MCF 10A (cell line): ENCODE data around the gene PADI3. TPM values are rescaled to one million over a fixed set of nuclear protein-coding genes. Genes with fewer than 3 reads are reported as not detected.

ENCODE experiments used
- BruUV-seq: library from RNA; stranded (reverse); fragments of 400-500 nt; replicated peaks from 2 replicates; lab custom pipeline; 2021; lab: Mats Ljungman, UMichigan
- CTCF ChIA-PET: fragments of 300-600 bp; sonication (Branson Sonifier 250); formaldehyde crosslinking; extraction: SDS; loops from one replicate; lab custom pipeline; 2021; ENCODE audit warnings: antibody characterized with exemption, inconsistent platforms; lab: Yijun Ruan, JAX
- POLR2A ChIA-PET: fragments of 300-600, 350-650 bp; sonication (Branson Sonifier 250); formaldehyde crosslinking; extraction: SDS; loops from one replicate; lab custom pipeline; 2020; ENCODE audit warnings: antibody characterized with exemption, inconsistent platforms; lab: Yijun Ruan, JAX
- DNase-seq: peaks from one replicate; pipeline ENCODE4 v3.0.0-alpha.2; 2018; ENCODE audit not compliant: unreplicated experiment
- H3K27ac Mint-ChIP-seq: one replicate; pipeline ENCODE4 v1.8.0; 2022; ENCODE audit warnings: mild to moderate bottlenecking, low read depth, mixed read lengths; ENCODE audit not compliant: unreplicated experiment
- H3K27me3 Mint-ChIP-seq: one replicate; pipeline ENCODE4 v1.8.0; 2022; ENCODE audit warnings: mixed read lengths; ENCODE audit not compliant: insufficient read depth, unreplicated experiment
- H3K36me3 Mint-ChIP-seq: one replicate; pipeline ENCODE4 v1.8.0; 2022; ENCODE audit warnings: mild to moderate bottlenecking, moderate library complexity, mixed read lengths; ENCODE audit not compliant: insufficient read depth, unreplicated experiment
- H3K4me1 Mint-ChIP-seq: one replicate; pipeline ENCODE4 v1.8.0; 2022; ENCODE audit warnings: mixed read lengths; ENCODE audit not compliant: insufficient read depth, unreplicated experiment
- H3K4me3 Mint-ChIP-seq: one replicate; pipeline ENCODE4 v1.8.0; 2022; ENCODE audit warnings: mild to moderate bottlenecking, moderate library complexity, mixed read lengths; ENCODE audit not compliant: unreplicated experiment
- H3K9me3 Mint-ChIP-seq: one replicate; pipeline ENCODE4 v1.8.0; 2022; ENCODE audit warnings: mixed read lengths; ENCODE audit not compliant: unreplicated experiment
- intact Hi-C: fragments of 100-400 bp; cut with micrococcal nuclease; formaldehyde crosslinking; loops from 2 replicates; pipeline ENCODE4 v1.14.1; 2022
- total RNA-seq: library from RNA; stranded (reverse); gene quantifications from 2 replicates; pipeline ENCODE4 v1.2.3, GENCODE V29; 2022
- TF ChIP-seq, protein P1 (sequence below): fragments of 200-600 bp; IDR thresholded peaks from one replicate; pipeline ENCODE4 v1.8.0; 2022; ENCODE audit warnings: antibody characterized with exemption, mild to moderate bottlenecking; ENCODE audit not compliant: unreplicated experiment

Gene PADI3
- total RNA-seq, 1 experiment from 2014 or later: 0.12 TPM

DNA sequence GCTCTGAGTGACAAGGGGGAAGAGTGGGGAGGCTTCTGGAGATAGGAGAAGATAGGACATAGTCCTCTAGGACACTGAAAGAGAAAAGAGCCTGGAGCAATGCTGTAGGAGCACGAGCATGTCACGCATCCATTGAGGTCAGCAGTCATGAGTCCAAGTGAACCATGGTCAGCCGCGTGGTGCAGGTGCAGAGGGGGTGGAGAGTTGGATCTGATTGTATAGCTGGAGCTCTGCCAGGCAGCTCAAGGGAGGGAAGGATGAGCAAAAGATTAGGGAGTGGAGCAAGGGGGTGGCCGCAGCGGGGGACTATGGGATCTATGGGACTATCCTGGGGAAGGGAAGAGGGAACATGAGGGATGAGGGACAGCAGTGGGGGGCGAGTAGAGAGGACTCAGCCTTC lies 30.0 kb upstream of the PADI3 start:
- ChIA-PET POLR2A (no interaction called here), CTCF (no interaction called here)
- BruUV-seq: no TSS peak
- Mint-ChIP-seq H3K27me3 (no peaks in the 10 kb centered on the region), H3K4me1 (peaks cover 18% of the 10 kb centered on the region), H3K27ac (no peak overlapping the region), H3K36me3 (no peaks in the 10 kb centered on the region), H3K4me3 (no peak overlapping the region), H3K9me3 (no peaks in the 10 kb centered on the region)
- TF ChIP-seq, protein P1, sequence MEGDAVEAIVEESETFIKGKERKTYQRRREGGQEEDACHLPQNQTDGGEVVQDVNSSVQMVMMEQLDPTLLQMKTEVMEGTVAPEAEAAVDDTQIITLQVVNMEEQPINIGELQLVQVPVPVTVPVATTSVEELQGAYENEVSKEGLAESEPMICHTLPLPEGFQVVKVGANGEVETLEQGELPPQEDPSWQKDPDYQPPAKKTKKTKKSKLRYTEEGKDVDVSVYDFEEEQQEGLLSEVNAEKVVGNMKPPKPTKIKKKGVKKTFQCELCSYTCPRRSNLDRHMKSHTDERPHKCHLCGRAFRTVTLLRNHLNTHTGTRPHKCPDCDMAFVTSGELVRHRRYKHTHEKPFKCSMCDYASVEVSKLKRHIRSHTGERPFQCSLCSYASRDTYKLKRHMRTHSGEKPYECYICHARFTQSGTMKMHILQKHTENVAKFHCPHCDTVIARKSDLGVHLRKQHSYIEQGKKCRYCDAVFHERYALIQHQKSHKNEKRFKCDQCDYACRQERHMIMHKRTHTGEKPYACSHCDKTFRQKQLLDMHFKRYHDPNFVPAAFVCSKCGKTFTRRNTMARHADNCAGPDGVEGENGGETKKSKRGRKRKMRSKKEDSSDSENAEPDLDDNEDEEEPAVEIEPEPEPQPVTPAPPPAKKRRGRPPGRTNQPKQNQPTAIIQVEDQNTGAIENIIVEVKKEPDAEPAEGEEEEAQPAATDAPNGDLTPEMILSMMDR: no peak
- no peak for DNase-seq
- intact Hi-C loops: no loop called here

DNA sequence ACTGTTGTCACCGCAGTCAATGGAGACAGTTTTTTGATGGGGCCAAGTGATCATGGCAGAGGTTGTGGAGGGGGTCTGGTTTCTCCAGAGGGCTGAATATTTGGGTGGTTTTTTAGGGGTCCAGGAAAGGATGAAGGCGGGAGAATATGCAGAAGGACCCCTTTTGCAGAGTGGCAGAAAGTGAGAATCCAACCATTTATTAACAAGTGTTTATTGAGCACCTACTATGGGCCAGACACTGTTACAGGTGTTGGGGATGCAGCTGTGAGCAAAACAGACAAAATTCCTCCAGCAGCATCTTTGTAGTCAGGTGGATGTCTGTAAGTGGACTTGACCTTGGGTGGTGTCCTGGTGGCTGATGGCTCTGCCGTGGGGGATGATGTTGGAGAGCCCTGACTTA lies 28.6 kb upstream of the PADI3 start:
- no TSS peak for BruUV-seq
- DNase-seq: no peak

DNA sequence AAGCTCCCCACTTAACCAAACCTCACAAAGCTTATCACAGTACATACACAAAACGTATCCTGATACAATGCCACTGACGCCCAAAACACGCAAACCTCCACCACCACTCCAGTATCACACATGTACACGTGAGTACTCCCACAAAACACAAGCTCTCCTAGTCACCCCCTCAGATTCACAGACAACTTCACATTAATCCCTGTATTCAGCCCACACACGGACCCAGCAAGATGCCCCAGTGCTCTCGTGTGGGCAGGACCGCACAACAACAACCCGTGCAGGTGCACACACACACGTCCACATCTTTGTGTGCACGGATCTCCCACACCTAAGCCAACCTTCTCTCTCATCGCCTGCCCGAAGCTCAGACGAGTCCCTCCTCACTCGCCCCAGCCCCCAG lies 26.3 kb upstream of the PADI3 start:
- peaks cover 11% of the 10 kb centered on the region for H3K4me1 Mint-ChIP-seq
- H3K9me3 Mint-ChIP-seq: no peaks in the 10 kb centered on the region
- intact Hi-C loops: no loop called here
- CTCF ChIA-PET: interaction anchor here (0.5 to 1.1 kb wide), 3 partner anchors 11 to 115 kb away, joined by 3 to 4 read pairs (median 3); no protein-coding TSS in a partner anchor
- TF ChIP-seq, protein P1: no peak
- no peaks in the 10 kb centered on the region for H3K27me3 Mint-ChIP-seq
- H3K27ac Mint-ChIP-seq: no peak overlapping the region
- POLR2A ChIA-PET: interaction anchor here (1.0 kb wide), 1 partner anchor 318 kb away, joined by 3 read pairs; no protein-coding TSS in a partner anchor
- no peak overlapping the region for H3K4me3 Mint-ChIP-seq
- DNase-seq: no peak
- BruUV-seq: no TSS peak
- H3K36me3 Mint-ChIP-seq: no peaks in the 10 kb centered on the region

More for the DNA sequence above, 28.6 kb upstream of the PADI3 start:
- intact Hi-C loops: no loop called here
- no peaks in the 10 kb centered on the region for H3K36me3 Mint-ChIP-seq
- no peak overlapping the region for H3K4me3 Mint-ChIP-seq
- peaks cover 11% of the 10 kb centered on the region for H3K4me1 Mint-ChIP-seq
- ChIA-PET POLR2A (no interaction called here), CTCF (no interaction called here)
- no peak overlapping the region for H3K27ac Mint-ChIP-seq
- H3K27me3 Mint-ChIP-seq: no peaks in the 10 kb centered on the region
- TF ChIP-seq, protein P1: no peak
- no peaks in the 10 kb centered on the region for H3K9me3 Mint-ChIP-seq

DNA sequence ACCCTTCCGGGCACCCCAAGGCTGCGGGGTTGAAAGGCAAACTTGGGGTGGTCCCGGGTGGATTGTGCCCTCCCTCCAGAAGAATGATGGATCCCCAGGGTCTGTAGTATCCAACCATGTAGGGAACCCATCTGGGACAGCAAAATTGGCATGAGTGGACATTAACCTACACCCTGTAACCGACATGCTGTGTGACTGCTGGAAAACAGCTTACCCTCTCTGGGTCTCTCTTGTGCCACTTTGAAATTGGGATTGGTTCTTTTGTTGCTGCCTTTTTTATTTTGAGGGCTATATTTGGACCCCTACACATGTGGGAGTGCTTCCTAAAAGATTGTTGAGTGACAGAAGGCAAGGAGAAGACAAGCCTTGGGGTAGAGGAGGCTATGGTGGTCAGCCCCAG lies 24.5 kb upstream of the PADI3 start:
- no peak for DNase-seq
- no peak overlapping the region for H3K27ac Mint-ChIP-seq
- POLR2A ChIA-PET: interaction anchor here (1.0 kb wide), 1 partner anchor 12 kb away, joined by 4 read pairs; no protein-coding TSS in a partner anchor
- H3K4me3 Mint-ChIP-seq: no peak overlapping the region
- TF ChIP-seq, protein P1: no peak
- H3K4me1 Mint-ChIP-seq: peaks cover 15% of the 10 kb centered on the region
- no TSS peak for BruUV-seq
- CTCF ChIA-PET: no interaction called here
- intact Hi-C loops: no loop called here
- H3K9me3 Mint-ChIP-seq: no peaks in the 10 kb centered on the region
- no peaks in the 10 kb centered on the region for H3K36me3 Mint-ChIP-seq
- H3K27me3 Mint-ChIP-seq: no peaks in the 10 kb centered on the region
